Glutamatergic neuron (in vitro differentiated cells): ENCODE data around the gene REM2. TPM values are rescaled to one million over a fixed set of nuclear protein-coding genes. Genes with fewer than 3 reads are reported as not detected.
"Not testable (repeated sequence)": the region's sequence is repeated elsewhere in the genome, so short reads cannot be mapped to it uniquely, and the experiment has no call there.

Experiments used
- DNase-seq: peaks from one replicate; pipeline ENCODE4 v3.0.0; 2022
- H3K27ac Mint-ChIP-seq: one replicate; pipeline ENCODE4 v1.8.0; 2020; ENCODE audit warnings: mild to moderate bottlenecking, mixed read lengths, inconsistent platforms; ENCODE audit not compliant: unreplicated experiment
- H3K27me3 Mint-ChIP-seq: one replicate; pipeline ENCODE4 v1.8.0; 2020; ENCODE audit warnings: mild to moderate bottlenecking, moderate library complexity, mixed read lengths, inconsistent platforms; ENCODE audit not compliant: unreplicated experiment
- H3K36me3 Mint-ChIP-seq: one replicate; pipeline ENCODE4 v1.8.0; 2020; ENCODE audit warnings: mild to moderate bottlenecking, mixed read lengths, inconsistent platforms; ENCODE audit not compliant: unreplicated experiment
- H3K4me1 Mint-ChIP-seq: one replicate; pipeline ENCODE4 v1.8.0; 2020; ENCODE audit warnings: mild to moderate bottlenecking, low read depth, mixed read lengths, inconsistent platforms; ENCODE audit not compliant: unreplicated experiment
- H3K4me3 Mint-ChIP-seq: one replicate; pipeline ENCODE4 v1.8.0; 2020; ENCODE audit warnings: mild to moderate bottlenecking, mixed read lengths, inconsistent platforms; ENCODE audit not compliant: unreplicated experiment
- H3K9me3 Mint-ChIP-seq: one replicate; pipeline ENCODE4 v1.8.0; 2020; ENCODE audit warnings: mild to moderate bottlenecking, moderate library complexity, mixed read lengths, inconsistent platforms; ENCODE audit not compliant: unreplicated experiment
- total RNA-seq: library from RNA; stranded (reverse); fragmentation: NEBNext Ultra II Directional; extraction: Animal tissue kit (Norgen Biotek cat#: 25700); gene quantifications from one replicate; pipeline ENCODE4 v1.2.1, GENCODE V29; 2021; ENCODE audit not compliant: unreplicated experiment
- TF ChIP-seq, protein P1 (sequence below): fragments of 200-600 bp; sonication (generic); IDR thresholded peaks from one replicate; pipeline ENCODE4 v1.5.0; 2021; ENCODE audit not compliant: partially characterized antibody, unreplicated experiment

The REM2 gene
- total RNA-seq, 1 donor from 2014 or later = 73.2 TPM

DNA sequence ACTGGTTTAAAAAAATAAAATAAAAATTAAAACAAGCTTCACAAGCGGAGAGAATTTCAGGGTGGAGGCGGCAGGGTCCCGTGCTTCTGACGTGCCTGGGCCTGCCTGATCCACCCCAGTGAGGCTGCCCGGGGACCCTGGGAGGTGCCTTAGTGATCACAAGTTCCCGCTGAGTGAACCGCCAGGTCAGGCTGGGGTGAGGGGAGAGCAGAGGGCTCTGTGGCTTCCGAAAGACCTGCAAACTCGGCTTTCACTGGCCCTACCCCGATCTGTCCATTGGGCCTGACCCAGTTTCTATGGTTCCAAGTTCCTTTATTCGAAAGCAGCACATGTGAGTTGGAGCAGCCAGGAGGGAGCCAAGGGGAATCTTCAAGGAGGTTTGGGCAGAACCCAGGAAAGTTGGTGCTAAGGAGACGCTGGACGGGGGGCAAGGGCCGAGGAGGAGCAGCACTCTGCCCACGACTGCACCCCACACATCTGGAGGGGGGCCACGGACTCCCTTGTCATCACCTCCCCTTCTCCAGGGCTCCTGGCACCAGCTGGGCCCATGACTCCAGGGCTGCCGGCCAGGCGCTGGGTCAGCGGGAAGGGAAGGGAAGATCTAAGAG is 33.7 kb upstream of the REM2 start:
- TF ChIP-seq, protein P1, sequence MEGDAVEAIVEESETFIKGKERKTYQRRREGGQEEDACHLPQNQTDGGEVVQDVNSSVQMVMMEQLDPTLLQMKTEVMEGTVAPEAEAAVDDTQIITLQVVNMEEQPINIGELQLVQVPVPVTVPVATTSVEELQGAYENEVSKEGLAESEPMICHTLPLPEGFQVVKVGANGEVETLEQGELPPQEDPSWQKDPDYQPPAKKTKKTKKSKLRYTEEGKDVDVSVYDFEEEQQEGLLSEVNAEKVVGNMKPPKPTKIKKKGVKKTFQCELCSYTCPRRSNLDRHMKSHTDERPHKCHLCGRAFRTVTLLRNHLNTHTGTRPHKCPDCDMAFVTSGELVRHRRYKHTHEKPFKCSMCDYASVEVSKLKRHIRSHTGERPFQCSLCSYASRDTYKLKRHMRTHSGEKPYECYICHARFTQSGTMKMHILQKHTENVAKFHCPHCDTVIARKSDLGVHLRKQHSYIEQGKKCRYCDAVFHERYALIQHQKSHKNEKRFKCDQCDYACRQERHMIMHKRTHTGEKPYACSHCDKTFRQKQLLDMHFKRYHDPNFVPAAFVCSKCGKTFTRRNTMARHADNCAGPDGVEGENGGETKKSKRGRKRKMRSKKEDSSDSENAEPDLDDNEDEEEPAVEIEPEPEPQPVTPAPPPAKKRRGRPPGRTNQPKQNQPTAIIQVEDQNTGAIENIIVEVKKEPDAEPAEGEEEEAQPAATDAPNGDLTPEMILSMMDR = no peak
- H3K4me1 Mint-ChIP-seq = peaks cover 3% of the 10 kb centered on the region
- H3K9me3 Mint-ChIP-seq = peaks cover 2% of the 10 kb centered on the region
- H3K27me3 Mint-ChIP-seq = peaks cover 5% of the 10 kb centered on the region
- H3K4me3 Mint-ChIP-seq = no peak overlapping the region
- no peak overlapping the region for H3K27ac Mint-ChIP-seq
- DNase-seq = no peak
- no peaks in the 10 kb centered on the region for H3K36me3 Mint-ChIP-seq

DNA sequence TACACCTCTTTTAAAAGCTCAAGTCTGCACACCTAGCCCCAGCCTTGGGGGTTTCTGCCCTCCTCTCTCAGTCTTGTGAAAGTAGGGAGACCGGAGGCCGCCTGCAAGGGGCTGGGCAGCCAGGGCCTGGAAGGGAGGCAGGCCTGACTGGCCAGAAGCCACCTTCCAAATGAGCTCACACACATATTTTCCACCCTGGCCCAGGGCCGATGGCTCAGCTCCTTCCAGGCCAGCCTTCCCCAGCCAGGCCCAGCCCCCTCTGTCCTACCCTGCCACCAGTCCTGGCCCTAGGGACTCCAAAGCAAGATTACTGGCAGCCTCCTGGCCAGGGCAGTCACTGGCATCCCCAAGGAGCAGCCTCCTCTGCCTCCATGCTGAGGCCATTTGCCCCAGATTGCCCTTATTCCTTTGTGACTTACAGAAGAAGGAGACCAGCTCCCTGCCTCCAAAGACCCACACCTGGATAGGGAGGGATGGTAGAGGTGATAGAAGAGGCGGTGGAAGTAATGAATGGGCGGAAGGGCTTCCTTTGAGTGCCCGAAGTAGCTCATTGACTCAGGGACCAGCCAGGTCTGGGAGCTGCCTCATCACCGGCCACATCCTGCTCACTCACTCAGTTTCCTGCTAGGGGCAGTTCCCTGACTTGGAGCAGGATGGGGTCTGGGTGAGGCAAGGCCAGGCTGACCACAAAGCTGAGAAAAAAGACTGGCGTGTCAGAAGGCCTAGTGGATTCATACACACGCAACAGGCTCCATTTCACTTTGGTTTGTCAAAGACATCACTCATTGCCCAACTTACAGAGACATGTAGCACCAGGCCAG is 31.9 kb upstream of the REM2 start:
- peaks cover 3% of the 10 kb centered on the region for H3K4me1 Mint-ChIP-seq
- no peaks in the 10 kb centered on the region for H3K36me3 Mint-ChIP-seq
- H3K27me3 Mint-ChIP-seq = peaks cover 2% of the 10 kb centered on the region
- H3K4me3 Mint-ChIP-seq = no peak overlapping the region
- no peak for DNase-seq
- peaks cover 2% of the 10 kb centered on the region for H3K9me3 Mint-ChIP-seq
- H3K27ac Mint-ChIP-seq = no peak overlapping the region
- TF ChIP-seq, protein P1 = no peak

DNA sequence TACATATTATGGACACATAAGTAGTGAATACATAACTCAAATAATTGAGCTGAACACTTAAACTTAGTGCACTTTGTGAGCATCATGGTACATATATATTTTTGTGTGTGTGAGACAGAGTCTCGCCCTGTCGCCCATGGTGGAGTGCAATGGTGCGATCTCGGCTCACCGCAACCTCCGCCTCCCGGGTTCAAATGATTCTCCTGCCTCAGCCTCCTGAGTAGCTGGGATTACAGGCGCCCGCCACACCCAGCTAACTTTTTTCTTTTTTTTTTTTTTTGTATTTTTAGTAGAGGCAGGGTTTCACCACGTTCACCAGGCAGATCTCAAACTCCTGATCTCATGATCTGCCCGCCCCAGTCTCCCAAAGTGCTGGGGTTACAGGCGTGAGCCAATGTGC is 30.8 kb upstream of the REM2 start:
- DNase-seq, H3K4me1 Mint-ChIP-seq, H3K36me3 Mint-ChIP-seq, H3K9me3 Mint-ChIP-seq, H3K27me3 Mint-ChIP-seq, H3K27ac Mint-ChIP-seq, H3K4me3 Mint-ChIP-seq: not testable (repeated sequence)

DNA sequence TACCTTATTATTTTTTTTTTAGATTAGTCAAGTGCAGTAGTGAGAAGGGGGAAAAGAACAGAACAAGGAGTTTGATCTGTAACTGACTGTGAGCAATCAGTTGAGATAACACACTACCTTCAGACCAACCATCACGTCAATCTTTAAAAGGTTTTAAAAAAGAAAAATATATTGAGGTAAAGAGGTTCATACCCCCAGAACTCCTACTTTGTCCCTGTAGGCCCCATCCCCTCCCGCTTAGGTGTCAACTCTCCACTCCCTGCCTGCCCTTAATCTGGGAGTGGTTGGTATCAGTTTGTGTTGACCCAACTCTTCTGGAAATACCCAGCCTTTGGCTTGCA is 30.5 kb upstream of the REM2 start:
- TF ChIP-seq, protein P1 = no peak
- DNase-seq = no peak
- no peak overlapping the region for H3K27ac Mint-ChIP-seq
- H3K36me3 Mint-ChIP-seq = no peaks in the 10 kb centered on the region
- peaks cover 2% of the 10 kb centered on the region for H3K4me1 Mint-ChIP-seq
- H3K4me3 Mint-ChIP-seq = no peak overlapping the region
- peaks cover 2% of the 10 kb centered on the region for H3K9me3 Mint-ChIP-seq
- H3K27me3 Mint-ChIP-seq = peaks cover 2% of the 10 kb centered on the region

DNA sequence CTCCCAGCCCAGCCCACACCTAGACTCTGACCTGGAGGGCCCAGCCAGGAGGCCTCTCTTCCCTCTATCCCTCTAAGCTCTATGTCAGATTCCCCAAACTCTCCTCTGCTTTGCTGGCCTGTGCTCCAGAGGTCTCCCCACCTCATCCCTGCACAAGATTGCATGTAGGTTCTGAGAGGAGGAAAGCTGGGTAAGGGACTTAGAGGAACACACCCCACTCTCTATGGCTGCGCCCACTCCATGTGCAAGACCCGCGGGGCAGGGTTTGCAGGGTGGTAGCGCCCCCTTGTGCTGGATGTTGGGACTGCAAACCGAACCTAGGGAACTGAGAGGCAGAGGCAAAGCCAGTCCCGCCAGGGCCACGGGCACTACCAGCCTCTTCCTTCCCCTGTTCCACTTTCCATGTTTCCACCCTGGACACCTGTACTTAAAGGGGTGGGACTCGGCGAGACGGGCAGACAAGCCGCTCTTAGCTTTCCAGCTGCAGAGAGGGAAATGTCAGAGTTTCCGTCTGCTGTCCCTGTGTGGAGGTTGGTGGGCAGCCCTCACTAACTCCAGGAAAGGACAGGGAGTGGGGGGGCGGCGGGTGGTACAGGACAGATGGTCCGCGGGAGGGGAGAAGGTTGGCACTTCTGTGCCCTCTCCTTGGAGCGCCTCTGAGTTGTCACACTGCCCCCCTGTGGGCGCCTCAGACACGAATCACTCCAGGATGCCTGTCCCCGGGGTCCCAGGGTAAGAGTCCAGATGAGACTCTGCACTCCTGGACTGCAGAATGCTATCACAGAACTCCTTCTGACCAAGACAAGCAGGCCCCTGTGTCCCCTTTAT is 29.9 kb upstream of the REM2 start:
- no peaks in the 10 kb centered on the region for H3K36me3 Mint-ChIP-seq
- H3K9me3 Mint-ChIP-seq = peaks cover 2% of the 10 kb centered on the region
- peak overlapping the region; percentile 72 for H3K4me3 Mint-ChIP-seq
- peak; percentile 94 for DNase-seq
- H3K4me1 Mint-ChIP-seq = no peaks in the 10 kb centered on the region
- TF ChIP-seq, protein P1 = peak; percentile 97
- peaks cover 2% of the 10 kb centered on the region for H3K27me3 Mint-ChIP-seq
- no peak overlapping the region for H3K27ac Mint-ChIP-seq

DNA sequence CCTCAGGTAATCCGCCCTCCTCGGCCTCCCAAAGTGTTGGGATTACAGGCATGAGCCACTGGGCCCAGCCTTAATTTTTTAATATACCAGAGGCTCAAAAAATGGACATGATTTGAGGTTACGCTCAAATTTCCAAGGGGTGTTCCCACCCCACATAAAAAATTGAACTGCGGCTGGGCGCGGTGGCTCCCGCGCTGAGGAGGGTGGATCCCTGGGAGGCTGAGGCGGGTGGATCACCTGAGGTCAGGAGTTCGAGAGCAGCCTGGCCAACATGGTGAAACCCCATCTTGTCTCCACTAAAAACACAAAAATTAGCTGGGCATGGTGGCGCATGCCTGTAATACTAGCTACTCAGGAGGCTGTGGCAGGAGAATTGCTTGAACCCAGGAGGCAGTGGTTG is 28.7 kb upstream of the REM2 start:
- not testable (repeated sequence) for DNase-seq, H3K27me3 Mint-ChIP-seq, H3K9me3 Mint-ChIP-seq, H3K36me3 Mint-ChIP-seq, H3K27ac Mint-ChIP-seq, H3K4me1 Mint-ChIP-seq, H3K4me3 Mint-ChIP-seq
